Fibroblast of lung (primary cell): ENCODE measurements around the gene PPARG.

Experiments used
- EZH2 ChIP-seq: IDR thresholded peaks from 2 replicates; pipeline ENCODE4 v1.5.1; 2012; ENCODE audit warnings: low read length, control low read depth, mild to moderate bottlenecking; ENCODE audit errors: missing control alignments
- TF ChIP-seq, protein P1 (sequence below), 2 donors: IDR thresholded peaks in 1 of 2; conservative IDR thresholded peaks in 1 of 2; 1 replicate in 1 of 2; 2 replicates in 1 of 2; pipeline ENCODE4 v1.5.1; 2011 to 2012; ENCODE audit warnings: low read length in 2 of 2, control low read depth in 1 of 2, inconsistent platforms in 1 of 2, low read depth in 1 of 2, mild to moderate bottlenecking in 1 of 2

- TF ChIP-seq EZH2 = no peak
- TF ChIP-seq, protein P1, sequence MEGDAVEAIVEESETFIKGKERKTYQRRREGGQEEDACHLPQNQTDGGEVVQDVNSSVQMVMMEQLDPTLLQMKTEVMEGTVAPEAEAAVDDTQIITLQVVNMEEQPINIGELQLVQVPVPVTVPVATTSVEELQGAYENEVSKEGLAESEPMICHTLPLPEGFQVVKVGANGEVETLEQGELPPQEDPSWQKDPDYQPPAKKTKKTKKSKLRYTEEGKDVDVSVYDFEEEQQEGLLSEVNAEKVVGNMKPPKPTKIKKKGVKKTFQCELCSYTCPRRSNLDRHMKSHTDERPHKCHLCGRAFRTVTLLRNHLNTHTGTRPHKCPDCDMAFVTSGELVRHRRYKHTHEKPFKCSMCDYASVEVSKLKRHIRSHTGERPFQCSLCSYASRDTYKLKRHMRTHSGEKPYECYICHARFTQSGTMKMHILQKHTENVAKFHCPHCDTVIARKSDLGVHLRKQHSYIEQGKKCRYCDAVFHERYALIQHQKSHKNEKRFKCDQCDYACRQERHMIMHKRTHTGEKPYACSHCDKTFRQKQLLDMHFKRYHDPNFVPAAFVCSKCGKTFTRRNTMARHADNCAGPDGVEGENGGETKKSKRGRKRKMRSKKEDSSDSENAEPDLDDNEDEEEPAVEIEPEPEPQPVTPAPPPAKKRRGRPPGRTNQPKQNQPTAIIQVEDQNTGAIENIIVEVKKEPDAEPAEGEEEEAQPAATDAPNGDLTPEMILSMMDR (conservative IDR thresholded peaks at IDR 0.05 in 1 of 2, IDR thresholded peaks at IDR 0.05 in 1 of 2; ENCODE audit: low read depth in 1 of 2, low read length in 2 of 2) = no peak
Observed at GRCh38 chr3:12430086-12430485, 141.2 kb downstream of the PPARG start.
